ENCODE measurements around the gene RNASE8. TPM values are rescaled to one million over a fixed set of nuclear protein-coding genes. Genes with fewer than 3 reads are reported as not detected.

The RNASE8 gene
- total RNA-seq, 1 experiment from 2014 or later, result not detected

- Mint-ChIP-seq H3K9me3 (no peaks in the 10 kb centered on the region), H3K36me3 (peaks cover 6% of the 10 kb centered on the region; the same call in 1 of the 2 replicates), H3K27me3 (ENCODE audit: low read depth) (peaks cover 35% of the 10 kb centered on the region), H3K4me3 (peak overlapping the region; percentile 79; the same call in 1 of the 2 replicates), H3K4me1 (peaks cover 39% of the 10 kb centered on the region), H3K27ac (no peak overlapping the region)
- TF ChIP-seq ARID4B (CRISPR knock-in tag; IDR thresholded peaks at IDR 0.05; ENCODE audit: borderline replicate concordance), result no peak
- no peak for TF ChIP-seq MYBL2 (CRISPR knock-in tag; IDR thresholded peaks at IDR 0.05)
- TF ChIP-seq SMAD4 (CRISPR knock-in tag; IDR thresholded peaks at IDR 0.05), result no peak
- TF ChIP-seq CDX4 (CRISPR knock-in tag; IDR thresholded peaks at IDR 0.05; ENCODE audit: borderline replicate concordance), result no peak
- ChIA-PET CTCF (interaction anchor here (1.0 to 3.0 kb wide), 6 partner anchors 8 to 69 kb away, joined by 4 to 57 read pairs (median 8); no protein-coding TSS in a partner anchor), POLR2A (interaction anchor here (1.1 to 2.3 kb wide), 3 partner anchors 8 to 48 kb away, joined by 3 to 7 read pairs (median 4); no protein-coding TSS in a partner anchor)
- ATAC-seq, result no peak
- no peak for DNase-seq (ENCODE audit: low spot score)
Observed at GRCh38 chr14:21023174-21023573, 34.4 kb upstream of the RNASE8 start.

GRCh38 chr14:21023817-21024584, 33.6 kb upstream of the RNASE8 start:
- Mint-ChIP-seq H3K36me3 (peaks cover 6% of the 10 kb centered on the region; the same call in 1 of the 2 replicates), H3K27me3 (ENCODE audit: low read depth) (peaks cover 35% of the 10 kb centered on the region), H3K27ac (no peak overlapping the region), H3K4me1 (peaks cover 39% of the 10 kb centered on the region), H3K4me3 (peak overlapping the region; percentile 79), H3K9me3 (no peaks in the 10 kb centered on the region)
- ChIA-PET CTCF (interaction anchor here (0.6 to 3.0 kb wide), 11 partner anchors 9 to 81 kb away, joined by 3 to 57 read pairs (median 4); no protein-coding TSS in a partner anchor), POLR2A (interaction anchor here (0.6 to 2.3 kb wide), 6 partner anchors 9 to 74 kb away, joined by 3 to 7 read pairs (median 4); partner anchors contain the start of gene ZNF219)
- peak; percentile 17 for DNase-seq (ENCODE audit: low spot score)
- TF ChIP-seq ZNF671 (CRISPR knock-in tag; IDR thresholded peaks at IDR 0.05), result no peak
- 0 out of 2 replicates have a peak, but pooled peaks have one; percentile 3 for ATAC-seq

GRCh38 chr14:21024585-21025370, 32.8 kb upstream of the RNASE8 start, which contains the start of gene NDRG2:
Gene NDRG2, minus strand, starts transcription at chr14:21025061. Its CDS starts 1,746 bp downstream, at chr14:21023315.
- Mint-ChIP-seq H3K27ac (peak within 1 kb of the TSS; percentile 99), H3K9me3 (no peaks in the 10 kb centered on the region), H3K4me1 (peaks cover 39% of the 10 kb centered on the region), H3K36me3 (peaks cover 3% of the 10 kb centered on the region; the same call in 1 of the 2 replicates), H3K27me3 (ENCODE audit: low read depth) (peaks cover 35% of the 10 kb centered on the region), H3K4me3 (peak within 1 kb of the TSS; percentile 93)
- ATAC-seq (peak; percentile 74), DNase-seq (ENCODE audit: low spot score) (peak; percentile 92)
- ChIA-PET POLR2A (interaction anchor here (0.6 to 2.3 kb wide), 5 partner anchors 8 to 74 kb away, joined by 3 to 7 read pairs (median 4); partner anchors contain the start of gene ZNF219), CTCF (interaction anchor here (0.6 to 3.0 kb wide), 9 partner anchors 10 to 80 kb away, joined by 3 to 57 read pairs (median 4); no protein-coding TSS in a partner anchor)
- no peak for TF ChIP-seq PRRX2 (CRISPR knock-in tag; IDR thresholded peaks at IDR 0.05)
- 0 out of 2 replicates have a peak, but pooled peaks have one; percentile 2 for TF ChIP-seq USF1 (CRISPR knock-in tag; IDR thresholded peaks at IDR 0.05)
- TF ChIP-seq ZNF281 (CRISPR knock-in tag; IDR thresholded peaks at IDR 0.05), result 0 out of 2 replicates have a peak, but pooled peaks have one; percentile 49

Data from WTC11 (cell line).